Stimulated activated CD8-positive, alpha-beta memory T cell treated with anti-CD3 and anti-CD28 coated beads, Interleukin-15, amount 100 ng/mL, for 48 hours (primary cell): ENCODE measurements around the gene COL6A1.

Experiments used
- DNase-seq, 2 donors: peaks; one replicate each; pipeline ENCODE4 v3.0.0-alpha.2; 2020; ENCODE audit warnings: low read depth in 2 of 2

Gene COL6A1

GRCh38 chr21:45994086-45994661, 12.6 kb downstream of the COL6A1 start:
- no peak for DNase-seq

GRCh38 chr21:45994759-45995685, 13.5 kb downstream of the COL6A1 start:
- no peak for DNase-seq

- no peak for DNase-seq
These were observed 14.2 kb downstream of the COL6A1 start for GRCh38 chr21:45995686-45996179.

GRCh38 chr21:45996311-45997204, 15.0 kb downstream of the COL6A1 start:
- no peak for DNase-seq

GRCh38 chr21:45997205-45997494, 15.6 kb downstream of the COL6A1 start:
- no peak for DNase-seq

GRCh38 chr21:45997495-45998275, 16.1 kb downstream of the COL6A1 start:
- no peak for DNase-seq

- no peak for DNase-seq
These were observed 16.7 kb downstream of the COL6A1 start for GRCh38 chr21:45998276-45998701.

- no peak for DNase-seq
These were observed 17.5 kb downstream of the COL6A1 start for GRCh38 chr21:45998871-45999580.

- DNase-seq = no peak
These were observed 18.1 kb downstream of the COL6A1 start for GRCh38 chr21:45999581-46000181.

GRCh38 chr21:46000182-46000730, 18.7 kb downstream of the COL6A1 start:
- DNase-seq = no peak

GRCh38 chr21:46000731-46001641, 19.4 kb downstream of the COL6A1 start:
- no peak for DNase-seq

GRCh38 chr21:46001821-46002681, 20.5 kb downstream of the COL6A1 start:
- DNase-seq = no peak

- no peak for DNase-seq
These were observed 21.4 kb downstream of the COL6A1 start for GRCh38 chr21:46002841-46003574.

- no peak for DNase-seq
These were observed 22.0 kb downstream of the COL6A1 start for GRCh38 chr21:46003575-46004007.

- no peak for DNase-seq
These were observed 22.7 kb downstream of the COL6A1 start for GRCh38 chr21:46004168-46004861.

GRCh38 chr21:46005081-46005480, 23.5 kb downstream of the COL6A1 start:
- no peak for DNase-seq

GRCh38 chr21:46005481-46005881, 23.9 kb downstream of the COL6A1 start:
- no peak for DNase-seq
